GM19023 (cell line): Measurements from ENCODE around the gene RASD1.

Source experiments
- ATAC-seq: cut with Tn5 transposase; IDR thresholded peaks from one replicate; pipeline ENCODE4 v1.9.1; 2021; ENCODE audit warnings: mild to moderate bottlenecking, moderate library complexity; ENCODE audit not compliant: unreplicated experiment

The RASD1 gene

GRCh38 chr17:17496189-17497064 lies at the start of gene RASD1:
TSS of gene RASD1 (minus strand) at chr17:17496395. CDS start at chr17:17496181, 214 bp downstream.
- peak; percentile 75 for ATAC-seq

GRCh38 chr17:17545984-17546383 lies 49.8 kb upstream of the RASD1 start:
- ATAC-seq: no peak

GRCh38 chr17:17545031-17545820 lies 49.0 kb upstream of the RASD1 start:
- no peak for ATAC-seq

- ATAC-seq: no peak
These were observed 46.9 kb upstream of the RASD1 start for GRCh38 chr17:17542906-17543635.

- no peak for ATAC-seq
These were observed 45.4 kb upstream of the RASD1 start for GRCh38 chr17:17541640-17542001.

- ATAC-seq: no peak
These were observed 44.9 kb upstream of the RASD1 start for GRCh38 chr17:17540935-17541639.

GRCh38 chr17:17540278-17540906 lies 44.2 kb upstream of the RASD1 start:
- no peak for ATAC-seq

GRCh38 chr17:17539591-17539990 lies 43.4 kb upstream of the RASD1 start:
- no peak for ATAC-seq

GRCh38 chr17:17538417-17539391 lies 42.5 kb upstream of the RASD1 start:
- no peak for ATAC-seq

- ATAC-seq: no peak
These were observed 41.3 kb upstream of the RASD1 start for GRCh38 chr17:17537311-17538099.

- no peak for ATAC-seq
These were observed 40.5 kb upstream of the RASD1 start for GRCh38 chr17:17536702-17537101.

- ATAC-seq: no peak
These were observed 39.8 kb upstream of the RASD1 start for GRCh38 chr17:17535957-17536356.

GRCh38 chr17:17533901-17534441 lies 37.8 kb upstream of the RASD1 start:
- ATAC-seq: no peak

GRCh38 chr17:17532991-17533390 lies 36.8 kb upstream of the RASD1 start:
- no peak for ATAC-seq

- no peak for ATAC-seq
These were observed 35.0 kb upstream of the RASD1 start for GRCh38 chr17:17531156-17531555.

- no peak for ATAC-seq
These were observed 32.8 kb upstream of the RASD1 start for GRCh38 chr17:17528696-17529652.

GRCh38 chr17:17527956-17528500 lies 31.8 kb upstream of the RASD1 start:
- ATAC-seq: no peak
